ENCODE data around the gene TTLL5. TPM values are rescaled to one million over a fixed set of nuclear protein-coding genes. Genes with fewer than 3 reads are reported as not detected.
A peak's percentile ranks its signal among the peaks of the same experiment; 100 is the strongest.

Gene TTLL5
- total and polyA plus RNA-seq, 2 of the 4 experiments (the other 2 are of a cell fraction), result 11.9 to 16.7 TPM

- Histone ChIP-seq H3K56ac (ENCODE audit: extremely low read depth, insufficient read depth, low read length) (no peak overlapping the region), H3K27me3 (ENCODE audit: control insufficient read depth, insufficient read depth, low read length) (no peaks in the 10 kb centered on the region), H3K23ac (ENCODE audit: low read depth, low read length) (no peak overlapping the region), H3K79me1 (ENCODE audit: low read depth in 1 of 2, low read length in 2 of 2) (no peaks in the 10 kb centered on the region; a peak in 1 of 4 replicates), H2BK15ac (ENCODE audit: low read depth, low read length) (no peak overlapping the region), H4K5ac (ENCODE audit: low read depth, low read length) (no peak overlapping the region), H2BK20ac (ENCODE audit: low read depth, low read length) (no peak overlapping the region), H3K4ac (ENCODE audit: low read depth, low read length) (no peak overlapping the region), H2BK120ac (ENCODE audit: low read depth, low read length) (no peak overlapping the region), H3K36me3 (ENCODE audit: control insufficient read depth, insufficient read depth, low read length) (no peaks in the 10 kb centered on the region), H2BK5ac (ENCODE audit: low read depth, low read length, poor library complexity, severe bottlenecking) (no peak overlapping the region), H2AK9ac (replicated peaks; ENCODE audit: low read depth, low read length, poor library complexity) (no peak overlapping the region), H3K9me1 (ENCODE audit: insufficient read depth, low read length) (peaks cover 16% of the 10 kb centered on the region), H3K4me2 (ENCODE audit: low read depth, low read length) (no peak overlapping the region), H3K14ac (replicated peaks; ENCODE audit: low read depth, low read length) (no peak overlapping the region), H3K9me3 (ENCODE audit: control insufficient read depth, insufficient read depth, low read length) (no peaks in the 10 kb centered on the region), H3K4me3 (ENCODE audit: insufficient read depth, low read depth, low read length) (no peak overlapping the region), H4K20me1 (ENCODE audit: insufficient read depth, low read length) (peaks cover 3% of the 10 kb centered on the region; the same call in 1 of the 2 replicates), H3K9ac (ENCODE audit: low read depth, low read length) (no peak overlapping the region), H4K91ac (ENCODE audit: insufficient read depth, low read depth, low read length) (no peak overlapping the region), H2AK5ac (ENCODE audit: low read depth, low read length) (no peak overlapping the region), H4K8ac (ENCODE audit: low read depth in 2 of 2, low read length in 2 of 2) (no peak overlapping the region), H3K27ac (ENCODE audit: insufficient read depth, low read length) (no peak overlapping the region), H3K18ac (ENCODE audit: low read depth, low read length) (no peak overlapping the region), H2AFZ (replicated peaks; ENCODE audit: low read length, poor library complexity) (no peak overlapping the region), H3K4me1 (ENCODE audit: control insufficient read depth, insufficient read depth, low read length) (peaks cover 24% of the 10 kb centered on the region)
- WGBS, 2 experiments (ENCODE audit: extremely low coverage in 2 of 2, insufficient read length in 1 of 2), result no CpG with 5 or more reads among the region's 4 CpGs
- peak; percentile 7 for DNase-seq
- dilution Hi-C loops (cut with HindIII; ENCODE audit: low sequenced_read_pairs, unreplicated experiment), result no loop called here
- CTCF ChIA-PET, result no interaction called here
- POLR2A ChIA-PET (ENCODE audit: unreplicated experiment), result no interaction called here
- TF ChIP-seq BHLHE40 (IDR thresholded peaks at IDR 0.05; ENCODE audit: low read depth, low read length) (no peak), CEBPB (IDR thresholded peaks at IDR 0.05; ENCODE audit: low read depth, low read length) (no peak), MAFK (IDR thresholded peaks at IDR 0.05; ENCODE audit: low read depth, low read length) (no peak)
- intact Hi-C loops (cut with micrococcal nuclease), result no loop called here
- in situ Hi-C loops (cut with MboI; ENCODE audit: low sequenced_read_pairs), result no loop called here
- no peak for ATAC-seq (ENCODE audit: low read depth)
- BruUV-seq (replicated peaks), result no TSS peak
Measured at GRCh38 chr14:75643985-75644384, 17.1 kb upstream of the TTLL5 start.
